DND-41 (cell line): ENCODE data around the gene JAKMIP1.

Experiments used
- ATAC-seq: fragments of 200-7000 bp; cut with Tn5 transposase; 3 replicates; pipeline ENCODE4 v1.9.1; 2021; ENCODE audit warnings: low read depth; ENCODE audit not compliant: insufficient read depth
- DNase-seq: peaks from one replicate; pipeline ENCODE4 v3.0.0-alpha.2; 2020
- H2AFZ ChIP-seq: 2 replicates; pipeline ENCODE4 v1.6.0; 2012; ENCODE audit warnings: low read depth, low read length
- H3K27ac ChIP-seq: 2 replicates; pipeline ENCODE4 v1.5.1; 2012; ENCODE audit warnings: low read length, inconsistent platforms
- H3K27me3 ChIP-seq: fragments of 200-600 bp; sonication (generic); 2 replicates; pipeline ENCODE4 v1.6.0; 2012; ENCODE audit warnings: low read length, mild to moderate bottlenecking, inconsistent platforms; ENCODE audit not compliant: insufficient read depth, poor library complexity
- H3K36me3 ChIP-seq: 2 replicates; pipeline ENCODE4 v1.5.1; 2012; ENCODE audit warnings: low read length, inconsistent platforms; ENCODE audit not compliant: insufficient read depth
- H3K4me1 ChIP-seq: 2 replicates; pipeline ENCODE4 v1.5.1; 2012; ENCODE audit warnings: mild to moderate bottlenecking, low read length; ENCODE audit not compliant: insufficient read depth
- H3K4me2 ChIP-seq: 2 replicates; pipeline ENCODE4 v1.6.0; 2012; ENCODE audit warnings: mild to moderate bottlenecking, moderate library complexity, low read length, inconsistent platforms; ENCODE audit not compliant: insufficient read depth
- H3K4me3 ChIP-seq, 2 experiments: fragments of 200-600 bp in 1 of 2; shearing (Covaris generic) in 1 of 2; 2 replicates each; pipeline ENCODE4 v1.5.1; 2012 to 2016; ENCODE audit warnings: inconsistent platforms in 2 of 2, low read length in 2 of 2, mild to moderate bottlenecking in 2 of 2, low read depth in 1 of 2, moderate library complexity in 1 of 2
- H3K79me2 ChIP-seq: 2 replicates; pipeline ENCODE4 v1.6.0; 2012; ENCODE audit warnings: low read length, inconsistent platforms; ENCODE audit not compliant: insufficient read depth
- H3K9ac ChIP-seq: 2 replicates; pipeline ENCODE4 v1.6.0; 2012; ENCODE audit warnings: low read depth, mild to moderate bottlenecking, inconsistent platforms, low read length, moderate library complexity
- H3K9me3 ChIP-seq: 2 replicates; pipeline ENCODE4 v1.5.1; 2012; ENCODE audit warnings: low read length, moderate library complexity, mild to moderate bottlenecking, inconsistent platforms; ENCODE audit not compliant: insufficient read depth, severe bottlenecking
- H4K20me1 ChIP-seq: 2 replicates; pipeline ENCODE4 v1.6.0; 2012; ENCODE audit warnings: low read length; ENCODE audit not compliant: insufficient read depth
- EZH2 ChIP-seq: IDR thresholded peaks from 3 replicates; pipeline ENCODE4 v1.6.1; 2012; ENCODE audit warnings: borderline replicate concordance, low read depth, mild to moderate bottlenecking, moderate library complexity, low read length, inconsistent platforms; ENCODE audit not compliant: severe bottlenecking
- TF ChIP-seq, protein P1 (sequence below): IDR thresholded peaks from 2 replicates; pipeline ENCODE4 v1.5.1; 2012; ENCODE audit warnings: borderline replicate concordance, low read length, moderate library complexity, mild to moderate bottlenecking; ENCODE audit not compliant: poor library complexity, severe bottlenecking; ENCODE audit errors: extremely low read depth

Gene JAKMIP1

DNA sequence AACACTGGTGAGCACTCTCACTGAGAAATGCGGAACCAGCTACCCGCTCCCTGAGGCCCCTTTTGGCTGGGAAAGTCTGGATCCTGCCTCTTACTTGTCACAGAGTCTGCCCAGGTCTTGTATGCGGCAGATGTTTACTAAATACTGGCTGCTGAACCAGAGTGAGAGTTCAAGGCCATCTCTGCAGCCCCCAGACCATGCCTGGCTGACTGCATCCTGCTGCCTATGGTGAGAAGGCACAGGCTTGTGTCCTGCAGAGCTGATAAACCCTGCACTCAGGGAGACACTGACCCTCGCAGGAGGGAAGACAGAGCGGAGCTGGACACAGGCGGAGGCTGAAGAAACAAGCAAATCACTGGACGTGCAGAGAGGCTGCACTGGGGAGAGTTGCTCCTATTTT, 46.5 kb downstream of the JAKMIP1 start:
- no peaks in the 10 kb centered on the region for H3K36me3 ChIP-seq
- DNase-seq = no peak
- ATAC-seq = no peak
- TF ChIP-seq EZH2 = no peak
- TF ChIP-seq, protein P1, sequence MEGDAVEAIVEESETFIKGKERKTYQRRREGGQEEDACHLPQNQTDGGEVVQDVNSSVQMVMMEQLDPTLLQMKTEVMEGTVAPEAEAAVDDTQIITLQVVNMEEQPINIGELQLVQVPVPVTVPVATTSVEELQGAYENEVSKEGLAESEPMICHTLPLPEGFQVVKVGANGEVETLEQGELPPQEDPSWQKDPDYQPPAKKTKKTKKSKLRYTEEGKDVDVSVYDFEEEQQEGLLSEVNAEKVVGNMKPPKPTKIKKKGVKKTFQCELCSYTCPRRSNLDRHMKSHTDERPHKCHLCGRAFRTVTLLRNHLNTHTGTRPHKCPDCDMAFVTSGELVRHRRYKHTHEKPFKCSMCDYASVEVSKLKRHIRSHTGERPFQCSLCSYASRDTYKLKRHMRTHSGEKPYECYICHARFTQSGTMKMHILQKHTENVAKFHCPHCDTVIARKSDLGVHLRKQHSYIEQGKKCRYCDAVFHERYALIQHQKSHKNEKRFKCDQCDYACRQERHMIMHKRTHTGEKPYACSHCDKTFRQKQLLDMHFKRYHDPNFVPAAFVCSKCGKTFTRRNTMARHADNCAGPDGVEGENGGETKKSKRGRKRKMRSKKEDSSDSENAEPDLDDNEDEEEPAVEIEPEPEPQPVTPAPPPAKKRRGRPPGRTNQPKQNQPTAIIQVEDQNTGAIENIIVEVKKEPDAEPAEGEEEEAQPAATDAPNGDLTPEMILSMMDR = no peak
- no peaks in the 10 kb centered on the region for H4K20me1 ChIP-seq
- no peak overlapping the region for H2AFZ ChIP-seq
- no peak overlapping the region for H3K27ac ChIP-seq
- H3K4me2 ChIP-seq = no peak overlapping the region
- no peaks in the 10 kb centered on the region for H3K79me2 ChIP-seq
- no peaks in the 10 kb centered on the region for H3K4me1 ChIP-seq
- H3K4me3 ChIP-seq = no peak overlapping the region
- H3K27me3 ChIP-seq = no peaks in the 10 kb centered on the region
- H3K9me3 ChIP-seq = no peaks in the 10 kb centered on the region
- no peak overlapping the region for H3K9ac ChIP-seq

DNA sequence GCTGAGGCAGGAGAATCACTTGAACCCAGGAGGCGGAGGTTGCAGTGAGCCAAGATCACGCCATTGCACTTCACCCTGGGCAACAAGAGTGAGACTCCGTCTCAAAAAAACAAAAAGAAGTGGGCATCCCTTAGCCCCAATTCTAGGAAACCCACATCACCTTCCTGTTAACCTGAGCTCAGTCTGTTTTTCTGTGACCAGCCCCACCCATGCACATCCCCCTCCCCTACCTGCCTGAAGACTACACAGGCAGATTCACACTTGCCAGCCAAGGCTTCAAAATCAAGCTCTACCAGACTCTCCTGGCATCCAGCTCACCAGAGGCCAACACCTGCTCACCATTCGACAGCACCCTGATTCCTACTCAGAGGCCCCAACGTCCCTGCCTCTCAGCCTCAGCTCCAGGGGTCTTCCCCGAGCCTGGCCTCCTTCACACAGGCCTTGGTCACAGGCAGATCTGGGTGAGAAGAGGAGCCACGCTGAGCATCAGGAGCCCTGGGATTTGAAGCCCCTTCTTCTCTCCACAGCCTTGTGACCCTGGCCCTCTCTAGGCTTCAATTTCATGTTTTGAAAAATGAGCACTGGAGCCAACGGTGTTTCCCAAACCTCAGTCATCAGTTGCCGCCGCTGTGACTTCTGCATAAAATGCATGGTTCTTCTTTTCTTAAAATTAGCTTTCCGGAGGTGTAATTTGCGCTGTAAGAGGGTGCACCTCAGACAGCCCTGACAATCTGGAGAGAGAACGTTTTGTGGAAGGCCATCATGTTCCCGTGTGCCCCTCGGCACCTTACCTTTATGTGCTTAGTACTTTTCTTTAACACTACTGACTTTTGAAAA, 47.3 kb downstream of the JAKMIP1 start:
- no peak overlapping the region for H3K4me3 ChIP-seq
- H2AFZ ChIP-seq = no peak overlapping the region
- DNase-seq (no peak), ATAC-seq (no peak)
- no peak overlapping the region for H3K9ac ChIP-seq
- TF ChIP-seq, protein P1 = no peak
- TF ChIP-seq EZH2 = no peak
- no peak overlapping the region for H3K27ac ChIP-seq
- H3K27me3 ChIP-seq = no peaks in the 10 kb centered on the region
- H3K79me2 ChIP-seq = no peaks in the 10 kb centered on the region
- no peaks in the 10 kb centered on the region for H3K4me1 ChIP-seq
- no peaks in the 10 kb centered on the region for H3K9me3 ChIP-seq
- no peak overlapping the region for H3K4me2 ChIP-seq
- no peaks in the 10 kb centered on the region for H4K20me1 ChIP-seq
- no peaks in the 10 kb centered on the region for H3K36me3 ChIP-seq

DNA sequence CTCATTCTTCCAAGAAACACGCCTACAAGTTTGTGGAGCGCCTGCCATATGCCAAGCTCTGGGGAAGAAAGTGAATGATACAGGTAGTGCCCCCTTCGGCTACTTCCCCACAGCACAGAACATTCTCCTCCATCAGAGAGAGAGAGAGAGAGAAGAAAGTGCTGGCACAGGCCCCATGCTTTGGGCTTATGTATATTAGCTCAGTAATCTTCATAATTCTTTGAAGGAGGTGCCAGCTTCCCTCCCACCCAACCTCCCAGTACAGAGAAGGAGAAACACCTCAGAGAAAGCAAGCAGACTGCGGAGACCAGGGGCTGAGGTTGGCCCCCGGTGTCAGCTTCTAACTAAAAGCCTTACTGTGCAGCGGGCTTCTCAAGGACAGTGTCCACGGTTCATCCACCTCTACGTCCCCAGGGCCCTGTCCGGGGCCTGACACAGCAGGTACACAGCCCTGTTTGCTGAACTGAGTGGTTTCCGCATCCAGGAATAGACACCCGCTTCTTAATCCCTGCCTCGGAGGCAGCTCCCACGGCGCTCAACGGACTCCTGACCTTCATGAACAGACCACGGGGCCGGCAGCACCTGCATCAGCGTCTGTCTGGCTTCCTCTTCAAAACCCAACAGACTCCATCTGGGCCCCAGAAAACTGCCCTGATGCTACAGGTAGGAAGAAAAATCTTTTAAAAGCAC, 50.2 kb downstream of the JAKMIP1 start:
- Histone ChIP-seq H3K9me3 (no peaks in the 10 kb centered on the region), H3K79me2 (no peaks in the 10 kb centered on the region), H3K4me2 (no peak overlapping the region), H4K20me1 (no peaks in the 10 kb centered on the region), H3K9ac (no peak overlapping the region), H3K36me3 (no peaks in the 10 kb centered on the region), H3K27me3 (no peaks in the 10 kb centered on the region), H2AFZ (no peak overlapping the region), H3K4me3 (no peak overlapping the region), H3K4me1 (no peaks in the 10 kb centered on the region), H3K27ac (no peak overlapping the region)
- no peak for TF ChIP-seq EZH2
- TF ChIP-seq, protein P1 = no peak
- no peak for ATAC-seq
- no peak for DNase-seq
